GM10266 (cell line): ENCODE results near the gene GNE.

Source experiments
- DNase-seq: peaks from one replicate; pipeline ENCODE4 v3.0.0; 2012; ENCODE audit errors: extremely low spot score
- CTCF ChIP-seq: IDR thresholded peaks from 2 replicates; pipeline ENCODE4 v1.5.1; 2012; ENCODE audit warnings: mild to moderate bottlenecking, low read depth; ENCODE audit not compliant: control insufficient read depth, insufficient read depth; ENCODE audit errors: missing control alignments

The GNE gene

GRCh38 chr9:36218011-36218410, 40.2 kb downstream of the GNE start:
- no peak for DNase-seq
- TF ChIP-seq CTCF: no peak

DNA sequence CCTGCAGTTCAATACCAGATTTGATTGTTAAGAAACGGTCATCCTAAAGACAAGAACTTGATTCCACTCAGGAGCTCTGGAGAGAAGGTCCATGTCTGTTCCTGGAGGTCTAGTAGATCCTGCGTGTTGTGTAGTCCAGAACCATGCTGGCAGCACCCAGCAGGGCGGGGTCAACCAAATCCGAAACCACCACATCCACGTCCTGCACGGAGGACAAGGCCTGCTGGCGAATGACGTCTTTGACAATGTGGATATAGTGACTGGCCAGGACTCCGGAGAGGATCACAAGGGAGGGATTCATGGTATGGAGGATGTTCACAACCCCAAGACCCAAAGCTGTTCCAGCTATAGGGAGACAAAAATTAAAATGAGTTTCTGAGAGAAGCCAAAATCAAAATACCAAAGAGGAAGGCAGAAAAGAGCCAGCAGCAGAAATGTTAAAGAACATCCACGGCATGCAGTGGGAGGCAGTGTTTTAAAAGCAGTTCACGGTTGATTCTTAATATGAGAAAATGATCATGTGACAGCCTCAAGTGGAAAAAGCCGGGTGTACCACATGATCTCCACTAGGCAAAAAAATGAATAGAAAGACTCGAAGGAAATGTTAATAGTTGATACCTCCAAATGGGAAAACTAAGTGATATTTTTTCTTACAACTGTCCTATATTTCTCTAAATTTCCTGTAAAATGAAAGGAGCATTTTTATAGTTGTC, 40.8 kb downstream of the GNE start:
- TF ChIP-seq CTCF: no peak
- no peak for DNase-seq

GRCh38 chr9:36214571-36214970, 43.7 kb downstream of the GNE start:
- DNase-seq: no peak
- no peak for TF ChIP-seq CTCF

- no peak for TF ChIP-seq CTCF
- DNase-seq: no peak
Measured at GRCh38 chr9:36213989-36214388, 44.3 kb downstream of the GNE start.

- TF ChIP-seq CTCF: no peak
Measured at GRCh38 chr9:36213387-36213786, 44.9 kb downstream of the GNE start.

DNA sequence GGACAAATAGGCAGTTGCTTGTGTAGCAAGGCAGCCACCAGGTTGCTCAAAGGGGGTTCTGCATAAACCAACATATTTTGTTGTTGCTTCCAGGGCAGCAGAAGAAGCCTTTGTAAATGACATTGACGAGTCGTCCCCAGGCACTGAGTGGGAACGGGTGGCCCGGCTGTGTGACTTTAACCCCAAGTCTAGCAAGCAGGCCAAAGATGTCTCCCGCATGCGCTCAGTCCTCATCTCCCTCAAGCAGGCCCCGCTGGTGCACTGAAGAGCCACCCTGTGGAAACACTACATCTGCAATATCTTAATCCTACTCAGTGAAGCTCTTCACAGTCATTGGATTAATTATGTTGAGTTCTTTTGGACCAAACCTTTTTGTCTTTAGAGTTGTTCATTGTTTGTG, 46.7 kb downstream of the GNE start:
- no peak for DNase-seq
- no peak for TF ChIP-seq CTCF

More at GRCh38 chr9:36213387-36213786, 44.9 kb downstream of the GNE start:
- no peak for DNase-seq

- TF ChIP-seq CTCF: no peak
- no peak for DNase-seq
Measured at GRCh38 chr9:36210722-36211121, 47.5 kb downstream of the GNE start.
